GM12873 (cell line): ENCODE measurements around the gene CCDC9.

Source experiments
- CTCF ChIP-seq: IDR thresholded peaks from 2 replicates; pipeline ENCODE4 v1.5.1; 2012; ENCODE audit warnings: low read depth, mild to moderate bottlenecking, moderate library complexity, low read length, control low read depth; ENCODE audit not compliant: insufficient read depth; ENCODE audit errors: missing control alignments

Gene CCDC9

GRCh38 chr19:47255879-47256692, at the start of gene CCDC9:
CCDC9 (plus strand) TSS chr19:47256525; CDS start chr19:47258401, 1,876 bp downstream.
- no peak for TF ChIP-seq CTCF

- no peak for TF ChIP-seq CTCF
Observed at GRCh38 chr19:47209319-47210179, 46.8 kb upstream of the CCDC9 start.

GRCh38 chr19:47210180-47210490, 46.2 kb upstream of the CCDC9 start:
- no peak for TF ChIP-seq CTCF

GRCh38 chr19:47210689-47211316, 45.5 kb upstream of the CCDC9 start:
- peak; percentile 78 for TF ChIP-seq CTCF

- no peak for TF ChIP-seq CTCF
Observed at GRCh38 chr19:47215581-47215980, 40.7 kb upstream of the CCDC9 start.

GRCh38 chr19:47221080-47221841, 35.1 kb upstream of the CCDC9 start:
- TF ChIP-seq CTCF: no peak
